Measurements from ENCODE around the gene NFIC.
"Not testable (repeated sequence)": the region's sequence is repeated elsewhere in the genome, so short reads cannot be mapped to it uniquely, and the experiment has no call there.

Gene NFIC

GRCh38 chr19:3423183-3423829 is 56.9 kb downstream of the NFIC start:
- no peak for DNase-seq (ENCODE audit: low read depth, low spot score)
- Histone ChIP-seq H3K4me1 (ENCODE audit: insufficient read depth, insufficient read length) (peaks cover under 1% of the 10 kb centered on the region), H3K9me3 (ENCODE audit: insufficient read depth, low read length) (peaks cover 11% of the 10 kb centered on the region; the same call in 1 of the 2 replicates), H3K9ac (ENCODE audit: insufficient read length, low read depth) (no peak overlapping the region), H3K27me3 (ENCODE audit: insufficient read depth, insufficient read length) (no peaks in the 10 kb centered on the region), H3K4me3 (ENCODE audit: insufficient read length, low read depth) (no peak overlapping the region), H3K36me3 (ENCODE audit: insufficient read depth, insufficient read length, low read length) (no peaks in the 10 kb centered on the region)
- TF ChIP-seq ZNF274 (IDR thresholded peaks at IDR 0.05; ENCODE audit: low read depth, low read length) (no peak), SUZ12 (IDR thresholded peaks at IDR 0.05; ENCODE audit: extremely low read depth, insufficient read depth, insufficient read length) (no peak)

GRCh38 chr19:3426433-3426832 is 60.0 kb downstream of the NFIC start:
- TF ChIP-seq ZNF274 (IDR thresholded peaks at IDR 0.05; ENCODE audit: low read depth, low read length), result no peak
- no peak for TF ChIP-seq SUZ12 (IDR thresholded peaks at IDR 0.05; ENCODE audit: extremely low read depth, insufficient read depth, insufficient read length)
- no peak for TF ChIP-seq YY1 (IDR thresholded peaks at IDR 0.05; ENCODE audit: insufficient read depth, insufficient read length)
- Histone ChIP-seq H3K9me3 (ENCODE audit: insufficient read depth, low read length) (peaks cover 11% of the 10 kb centered on the region; the same call in 1 of the 2 replicates), H3K4me1 (ENCODE audit: insufficient read depth, insufficient read length) (peaks cover 8% of the 10 kb centered on the region), H3K4me3 (ENCODE audit: insufficient read length, low read depth) (no peak overlapping the region), H3K27me3 (ENCODE audit: insufficient read depth, insufficient read length) (no peaks in the 10 kb centered on the region), H3K9ac (ENCODE audit: insufficient read length, low read depth) (no peak overlapping the region), H3K36me3 (ENCODE audit: insufficient read depth, insufficient read length, low read length) (no peaks in the 10 kb centered on the region)
- DNase-seq (ENCODE audit: low read depth, low spot score), result no peak

- H3K9ac ChIP-seq (ENCODE audit: insufficient read length, low read depth); H3K36me3 ChIP-seq (ENCODE audit: insufficient read depth, insufficient read length, low read length); DNase-seq (ENCODE audit: low read depth, low spot score); H3K4me1 ChIP-seq (ENCODE audit: insufficient read depth, insufficient read length); H3K4me3 ChIP-seq (ENCODE audit: insufficient read length, low read depth); H3K27me3 ChIP-seq (ENCODE audit: insufficient read depth, insufficient read length): not testable (repeated sequence)
- H3K9me3 ChIP-seq (ENCODE audit: insufficient read depth, low read length), result peaks cover 11% of the 10 kb centered on the region; the same call in 1 of the 2 replicates
Observed at GRCh38 chr19:3430366-3430680, 63.9 kb downstream of the NFIC start.

- Histone ChIP-seq H3K9me3 (ENCODE audit: insufficient read depth, low read length) (peaks cover 6% of the 10 kb centered on the region; the same call in 1 of the 2 replicates), H3K36me3 (ENCODE audit: insufficient read depth, insufficient read length, low read length) (peaks cover 13% of the 10 kb centered on the region), H3K4me1 (ENCODE audit: insufficient read depth, insufficient read length) (peaks cover 10% of the 10 kb centered on the region), H3K27me3 (ENCODE audit: insufficient read depth, insufficient read length) (no peaks in the 10 kb centered on the region), H3K4me3 (ENCODE audit: insufficient read length, low read depth) (no peak overlapping the region), H3K9ac (ENCODE audit: insufficient read length, low read depth) (no peak overlapping the region)
- TF ChIP-seq SUZ12 (IDR thresholded peaks at IDR 0.05; ENCODE audit: extremely low read depth, insufficient read depth, insufficient read length) (no peak), ZNF274 (IDR thresholded peaks at IDR 0.05; ENCODE audit: low read depth, low read length) (no peak), YY1 (IDR thresholded peaks at IDR 0.05; ENCODE audit: insufficient read depth, insufficient read length) (no peak)
- DNase-seq (ENCODE audit: low read depth, low spot score), result no peak
Observed at GRCh38 chr19:3431760-3432397, 65.5 kb downstream of the NFIC start.

- TF ChIP-seq SUZ12 (IDR thresholded peaks at IDR 0.05; ENCODE audit: extremely low read depth, insufficient read depth, insufficient read length) (no peak), YY1 (IDR thresholded peaks at IDR 0.05; ENCODE audit: insufficient read depth, insufficient read length) (no peak), ZNF274 (IDR thresholded peaks at IDR 0.05; ENCODE audit: low read depth, low read length) (no peak)
- H3K9ac ChIP-seq (ENCODE audit: insufficient read length, low read depth), result peak overlapping the region; percentile 65
- H3K27me3 ChIP-seq (ENCODE audit: insufficient read depth, insufficient read length), result no peaks in the 10 kb centered on the region
- no peak for DNase-seq (ENCODE audit: low read depth, low spot score)
- H3K4me1 ChIP-seq (ENCODE audit: insufficient read depth, insufficient read length), result peaks cover 10% of the 10 kb centered on the region
- H3K9me3 ChIP-seq (ENCODE audit: insufficient read depth, low read length), result no peaks in the 10 kb centered on the region
- no peak overlapping the region for H3K4me3 ChIP-seq (ENCODE audit: insufficient read length, low read depth)
- peaks cover 16% of the 10 kb centered on the region for H3K36me3 ChIP-seq (ENCODE audit: insufficient read depth, insufficient read length, low read length)
Observed at GRCh38 chr19:3433313-3433712, 66.9 kb downstream of the NFIC start.

- peak overlapping the region; percentile 90 for H3K9ac ChIP-seq (ENCODE audit: insufficient read length, low read depth)
- H3K4me3 ChIP-seq (ENCODE audit: insufficient read length, low read depth), result peak overlapping the region; percentile 67
- H3K9me3 ChIP-seq (ENCODE audit: insufficient read depth, low read length), result no peaks in the 10 kb centered on the region
- H3K27me3 ChIP-seq (ENCODE audit: insufficient read depth, insufficient read length), result no peaks in the 10 kb centered on the region
- DNase-seq (ENCODE audit: low read depth, low spot score), result no peak
- H3K36me3 ChIP-seq (ENCODE audit: insufficient read depth, insufficient read length, low read length), result peaks cover 20% of the 10 kb centered on the region
- peaks cover 6% of the 10 kb centered on the region for H3K4me1 ChIP-seq (ENCODE audit: insufficient read depth, insufficient read length)
- TF ChIP-seq YY1 (IDR thresholded peaks at IDR 0.05; ENCODE audit: insufficient read depth, insufficient read length) (no peak), ZNF274 (IDR thresholded peaks at IDR 0.05; ENCODE audit: low read depth, low read length) (no peak), SUZ12 (IDR thresholded peaks at IDR 0.05; ENCODE audit: extremely low read depth, insufficient read depth, insufficient read length) (no peak)
Observed at GRCh38 chr19:3433805-3434540, 67.6 kb downstream of the NFIC start.
